ENCODE measurements around the gene CALB2.

The CALB2 gene

DNA sequence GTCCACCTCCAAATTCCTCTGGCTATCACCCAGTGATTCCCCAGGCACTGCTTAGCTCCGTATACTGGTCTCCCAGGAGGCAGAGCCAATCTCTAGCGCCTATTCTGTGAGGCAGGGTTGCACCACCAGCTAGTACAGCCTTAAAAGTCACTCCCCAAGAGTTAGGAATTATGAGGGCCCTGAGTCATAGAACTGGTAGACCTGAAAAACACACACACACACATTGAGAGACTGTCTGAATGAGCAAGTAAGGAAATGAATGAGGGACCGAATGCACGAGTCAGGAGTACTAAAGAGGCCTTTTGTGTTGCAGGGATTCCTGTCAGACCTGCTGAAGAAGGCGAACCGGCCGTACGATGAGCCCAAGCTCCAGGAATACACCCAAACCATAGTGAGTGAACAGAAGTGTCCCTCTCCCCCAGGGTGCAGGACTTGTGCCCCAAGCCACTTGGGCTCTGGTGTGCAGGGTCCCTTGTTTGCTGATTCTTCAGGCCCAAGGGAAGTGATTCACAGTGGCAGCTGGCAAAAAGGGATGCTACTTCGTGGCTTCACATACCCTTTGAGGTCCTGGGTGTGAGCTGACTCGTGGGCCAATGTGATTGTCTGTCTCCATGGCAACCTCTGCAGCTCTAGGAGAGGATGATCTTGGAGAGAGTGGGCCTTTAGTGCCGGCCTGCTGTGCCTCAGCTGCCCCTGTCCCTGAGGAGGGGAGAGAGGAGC, 24.7 kb downstream of the CALB2 start:
- DNase-seq (ENCODE audit: low read depth in 1 of 2, low spot score in 1 of 2): peak in 1 of 2 experiments; percentile 55
- in situ Hi-C loops (cut with HindIII; ENCODE audit: low pct_unique_long_range_greater_than_20kb, low sequenced_read_pairs): no loop called here
- TF ChIP-seq JUND (IDR thresholded peaks at IDR 0.05; ENCODE audit: low read depth): no peak

DNA sequence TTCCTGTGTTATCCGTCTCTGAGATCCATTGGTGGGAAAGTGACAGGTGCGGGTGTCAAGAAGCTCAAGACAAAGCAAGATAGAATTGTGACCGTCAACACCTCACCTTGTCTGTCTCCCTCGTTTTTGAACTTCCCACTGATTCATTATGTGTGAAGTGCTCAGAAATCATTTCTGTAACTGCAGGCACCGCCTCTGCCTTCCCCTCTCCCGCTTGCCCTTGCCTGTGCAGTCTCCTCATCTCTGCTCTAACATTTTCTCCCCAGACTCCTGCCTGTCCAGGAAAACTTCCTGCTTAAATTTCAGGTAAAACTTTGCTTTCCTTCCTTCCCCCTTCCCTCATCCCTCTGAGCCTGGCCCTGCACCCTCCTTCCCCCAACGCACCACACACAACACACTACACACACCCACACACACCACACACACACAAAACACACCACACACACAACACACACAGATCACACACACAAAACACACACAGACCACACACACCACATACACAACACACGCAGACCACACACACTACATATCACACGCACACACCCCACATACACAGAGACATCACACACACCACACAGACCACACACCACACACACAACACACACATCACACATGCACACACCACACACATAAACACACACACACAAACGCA, 25.7 kb downstream of the CALB2 start:
- in situ Hi-C loops (cut with HindIII; ENCODE audit: low pct_unique_long_range_greater_than_20kb, low sequenced_read_pairs): no loop called here
- TF ChIP-seq JUND (IDR thresholded peaks at IDR 0.05; ENCODE audit: low read depth): no peak

DNA sequence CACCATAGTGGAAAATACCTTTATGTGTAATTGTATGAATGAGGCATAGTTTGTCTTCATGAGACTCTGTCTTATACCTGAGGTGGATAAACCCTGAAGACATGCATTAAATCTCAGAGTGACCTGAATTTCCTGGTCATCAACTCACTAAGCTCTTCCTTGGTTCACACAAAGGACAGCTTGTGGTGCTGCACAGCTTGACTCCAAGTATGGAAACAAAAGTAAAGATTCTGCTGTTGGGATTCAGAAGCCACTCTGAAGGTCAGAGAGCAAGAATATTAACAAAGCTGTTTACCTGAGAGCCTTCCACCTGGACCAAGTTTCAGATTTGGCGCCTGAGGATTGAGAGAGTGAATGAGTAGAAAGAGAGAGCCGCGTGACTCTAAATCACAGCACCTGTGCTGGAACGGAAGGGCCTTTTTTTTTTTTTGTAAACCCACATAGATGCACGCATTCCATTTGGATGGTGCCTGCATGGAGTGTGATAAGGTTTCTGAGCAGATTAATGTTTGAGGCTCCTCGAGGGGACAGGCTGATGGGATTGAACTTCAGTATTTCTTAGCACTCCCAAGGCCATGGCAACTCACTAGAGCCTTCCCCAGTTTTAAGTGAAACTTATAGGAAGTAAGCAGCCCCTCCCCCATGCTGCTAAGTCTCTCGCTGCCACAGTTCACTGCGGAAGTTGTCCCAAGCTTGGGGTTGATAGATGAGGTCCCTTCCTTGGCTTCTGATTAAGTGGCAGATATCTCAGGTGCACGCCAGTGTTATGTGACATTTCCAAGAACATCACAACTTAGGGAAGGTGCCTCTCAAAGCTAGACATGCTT, 28.7 kb downstream of the CALB2 start:
- DNase-seq (ENCODE audit: low read depth in 1 of 2, low spot score in 1 of 2): no peak
- no peak for TF ChIP-seq JUND (IDR thresholded peaks at IDR 0.05; ENCODE audit: low read depth)
- in situ Hi-C loops (cut with HindIII; ENCODE audit: low pct_unique_long_range_greater_than_20kb, low sequenced_read_pairs): no loop called here

More for the DNA sequence above, 25.7 kb downstream of the CALB2 start:
- peak in 1 of 2 experiments; percentile 13 for DNase-seq (ENCODE audit: low read depth in 1 of 2, low spot score in 1 of 2)

DNA sequence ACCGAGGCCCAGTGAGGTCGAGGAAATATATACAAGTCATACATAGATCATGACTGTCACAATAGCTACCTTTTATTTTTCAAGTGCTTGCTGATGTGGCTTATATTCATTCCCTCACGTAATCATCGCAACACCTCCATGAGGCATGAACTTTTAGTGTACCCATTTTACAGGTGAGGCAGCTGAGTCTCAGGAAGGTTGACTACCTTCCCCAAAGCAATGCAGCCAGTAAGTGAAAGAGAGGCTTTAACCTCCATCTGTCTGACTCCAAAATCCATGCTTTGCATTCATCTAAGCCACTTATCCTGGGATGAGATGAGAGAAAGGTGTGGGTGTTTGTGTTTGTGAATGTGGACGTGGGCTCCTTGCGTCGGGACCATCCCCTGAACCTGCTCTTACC, 30.8 kb downstream of the CALB2 start:
- TF ChIP-seq JUND (IDR thresholded peaks at IDR 0.05; ENCODE audit: low read depth): no peak
- no peak for DNase-seq (ENCODE audit: low read depth in 1 of 2, low spot score in 1 of 2)
- in situ Hi-C loops (cut with HindIII; ENCODE audit: low pct_unique_long_range_greater_than_20kb, low sequenced_read_pairs): no loop called here

DNA sequence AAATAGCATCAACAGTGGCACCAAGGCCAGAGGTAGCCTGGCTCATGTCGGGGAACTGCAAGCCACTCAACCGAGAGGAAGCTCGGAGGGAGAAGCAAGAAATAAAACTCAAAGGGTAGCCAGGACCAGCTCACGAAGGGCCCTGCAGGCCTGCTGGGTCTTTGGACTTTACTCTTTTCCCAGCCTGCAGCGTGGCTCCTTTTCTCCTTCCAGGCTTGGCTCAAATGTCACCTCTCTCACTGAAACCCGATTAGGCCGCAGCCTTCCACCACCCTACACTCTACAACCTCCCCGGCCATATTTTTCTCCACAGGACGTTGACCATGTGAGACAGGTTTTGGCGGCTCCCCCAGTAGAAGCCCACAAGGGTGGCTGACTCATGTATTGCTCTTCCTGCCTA, 38.1 kb downstream of the CALB2 start:
- no peak for TF ChIP-seq JUND (IDR thresholded peaks at IDR 0.05; ENCODE audit: low read depth)
- in situ Hi-C loops (cut with HindIII; ENCODE audit: low pct_unique_long_range_greater_than_20kb, low sequenced_read_pairs): no loop called here

DNA sequence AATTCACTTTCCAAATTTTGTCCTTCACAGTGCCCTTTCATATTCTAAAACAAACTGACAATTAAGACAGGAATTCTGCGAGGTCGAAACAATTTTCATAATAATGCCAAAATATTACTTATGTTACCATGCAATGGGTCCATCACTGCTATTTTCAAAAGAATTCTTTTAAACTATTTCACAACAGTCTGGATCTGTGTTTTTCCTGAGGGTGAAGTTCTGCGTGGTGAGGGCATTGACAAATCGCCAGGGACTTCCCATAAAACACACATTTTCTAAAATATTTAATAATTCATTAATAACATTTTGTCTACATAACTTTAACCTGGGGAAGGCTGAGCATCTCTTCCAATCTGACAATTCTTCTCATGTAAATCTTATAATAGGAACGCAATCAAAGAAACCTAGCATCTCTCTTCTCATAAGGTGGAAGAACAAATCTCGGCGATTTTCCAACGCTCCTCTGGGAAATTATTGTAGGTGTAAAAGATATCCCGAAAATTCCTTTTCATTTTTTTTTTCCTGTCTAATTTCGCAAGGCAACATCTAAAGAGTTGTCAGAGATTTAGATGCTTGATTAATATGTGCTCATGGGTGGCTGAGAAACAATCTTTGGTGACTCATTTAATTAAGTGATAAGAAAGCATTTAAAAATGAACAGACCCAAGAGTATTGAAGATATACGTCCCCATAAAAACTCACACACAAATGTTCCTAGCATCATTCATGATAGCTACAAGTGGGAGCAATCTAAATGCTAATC, 41.5 kb downstream of the CALB2 start:
- in situ Hi-C loops (cut with HindIII; ENCODE audit: low pct_unique_long_range_greater_than_20kb, low sequenced_read_pairs): no loop called here
- DNase-seq (ENCODE audit: low read depth in 1 of 2, low spot score in 1 of 2): no peak
- TF ChIP-seq JUND (IDR thresholded peaks at IDR 0.05; ENCODE audit: low read depth): no peak

More for the DNA sequence above, 38.1 kb downstream of the CALB2 start:
- no peak for DNase-seq (ENCODE audit: low read depth in 1 of 2, low spot score in 1 of 2)

DNA sequence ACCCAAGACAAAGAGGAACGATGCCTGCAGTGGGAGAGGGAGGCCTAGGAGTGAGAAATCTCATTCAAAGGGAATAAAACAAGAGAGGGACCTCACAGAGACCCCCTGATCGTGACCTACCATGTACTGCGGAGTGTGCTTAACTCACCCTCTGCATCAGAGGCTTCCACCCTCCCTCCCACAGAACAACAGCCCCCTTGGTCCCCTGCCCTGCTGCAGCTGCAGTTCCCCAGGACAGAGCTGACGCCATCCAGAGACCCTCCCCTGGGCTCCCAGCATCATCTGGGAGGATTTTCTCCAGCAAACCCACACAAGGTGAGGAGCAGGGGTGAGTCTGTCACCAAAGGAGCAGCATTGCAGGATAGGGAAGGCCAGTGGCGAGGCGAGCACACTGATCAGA, 43.5 kb downstream of the CALB2 start:
- no peak for TF ChIP-seq JUND (IDR thresholded peaks at IDR 0.05; ENCODE audit: low read depth)
- DNase-seq (ENCODE audit: low read depth in 1 of 2, low spot score in 1 of 2): no peak
- in situ Hi-C loops (cut with HindIII; ENCODE audit: low pct_unique_long_range_greater_than_20kb, low sequenced_read_pairs): no loop called here

DNA sequence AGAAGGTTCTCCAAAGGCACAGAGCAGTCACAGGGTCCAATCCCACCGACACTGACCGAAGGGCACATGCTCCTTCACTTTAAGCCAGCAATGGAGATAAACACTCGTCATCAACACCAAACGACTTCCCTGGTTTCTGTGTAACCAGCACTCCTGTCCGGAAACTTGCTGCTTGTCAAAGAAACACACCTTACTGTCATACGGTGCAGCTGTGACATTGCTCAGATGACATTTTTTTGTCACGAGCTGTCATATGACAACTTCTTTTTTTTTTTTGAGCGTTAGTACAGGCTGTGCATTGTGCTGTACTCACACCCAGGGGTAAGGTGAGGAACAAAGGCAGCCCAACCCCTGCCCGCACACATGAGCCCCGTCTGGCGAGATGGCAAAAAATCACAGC, 44.2 kb downstream of the CALB2 start:
- DNase-seq (ENCODE audit: low read depth in 1 of 2, low spot score in 1 of 2): no peak
- TF ChIP-seq JUND (IDR thresholded peaks at IDR 0.05; ENCODE audit: low read depth): no peak
- in situ Hi-C loops (cut with HindIII; ENCODE audit: low pct_unique_long_range_greater_than_20kb, low sequenced_read_pairs): no loop called here

DNA sequence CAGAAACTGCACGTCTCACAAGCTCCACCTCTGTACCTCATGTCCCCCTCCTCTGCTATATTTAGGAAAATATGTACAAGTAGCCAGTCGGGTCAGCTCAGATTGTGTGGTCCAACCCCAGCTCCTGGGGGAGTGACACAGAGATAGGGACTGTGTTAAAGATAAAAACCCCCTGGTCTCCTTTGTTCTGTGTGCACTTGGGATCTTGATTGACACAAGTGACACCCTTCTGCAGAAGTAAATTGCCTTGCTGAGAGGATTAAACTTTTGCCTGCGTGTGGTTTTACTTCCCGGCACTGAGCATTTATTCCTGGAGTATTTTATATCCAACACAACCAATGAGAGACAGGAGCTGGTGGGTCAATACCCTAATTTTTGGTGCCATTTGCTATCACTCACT, 45.8 kb downstream of the CALB2 start:
- TF ChIP-seq JUND (IDR thresholded peaks at IDR 0.05; ENCODE audit: low read depth): no peak
- DNase-seq (ENCODE audit: low read depth in 1 of 2, low spot score in 1 of 2): no peak
- in situ Hi-C loops (cut with HindIII; ENCODE audit: low pct_unique_long_range_greater_than_20kb, low sequenced_read_pairs): no loop called here

DNA sequence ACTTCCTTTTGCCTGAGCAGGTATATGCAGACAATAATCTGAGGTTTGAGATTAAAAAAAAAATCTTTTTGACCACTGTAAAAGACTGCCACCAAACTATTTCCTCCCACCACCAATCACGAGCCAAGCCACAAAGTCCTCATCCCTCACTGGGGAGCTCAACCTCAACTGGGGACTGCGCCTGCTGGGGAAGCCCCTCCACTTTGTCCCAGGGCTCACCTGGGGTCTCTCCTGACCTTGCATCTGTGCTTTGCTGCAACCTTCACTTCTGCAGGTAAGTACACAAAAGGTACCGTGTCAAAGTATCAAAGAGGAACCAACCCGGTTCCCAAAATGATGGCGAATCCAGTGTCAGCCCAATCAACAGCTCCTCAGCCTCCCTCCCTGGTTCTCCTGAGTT, 47.8 kb downstream of the CALB2 start:
- TF ChIP-seq JUND (IDR thresholded peaks at IDR 0.05; ENCODE audit: low read depth): no peak
- in situ Hi-C loops (cut with HindIII; ENCODE audit: low pct_unique_long_range_greater_than_20kb, low sequenced_read_pairs): no loop called here
- DNase-seq (ENCODE audit: low read depth in 1 of 2, low spot score in 1 of 2): no peak

DNA sequence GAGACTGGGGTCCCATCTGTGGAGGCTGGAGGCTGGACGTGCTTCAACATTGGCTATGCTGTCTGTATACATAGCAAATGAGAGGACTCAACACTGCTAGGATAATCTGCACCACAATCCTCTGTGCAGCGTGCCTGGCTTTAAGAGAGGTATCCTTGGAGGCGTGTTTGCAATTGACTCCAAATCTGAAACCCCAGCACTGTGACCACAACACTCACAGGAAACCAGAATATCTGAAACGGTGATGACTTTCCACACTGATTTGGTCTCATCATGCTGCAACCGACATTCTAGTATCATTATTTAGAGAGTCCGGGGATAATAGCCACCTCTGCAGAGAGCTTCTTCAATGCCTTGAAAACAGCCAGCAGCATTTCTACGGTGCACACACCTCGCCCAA, 48.2 kb downstream of the CALB2 start:
- in situ Hi-C loops (cut with HindIII; ENCODE audit: low pct_unique_long_range_greater_than_20kb, low sequenced_read_pairs): no loop called here
- TF ChIP-seq JUND (IDR thresholded peaks at IDR 0.05; ENCODE audit: low read depth): no peak
- no peak for DNase-seq (ENCODE audit: low read depth in 1 of 2, low spot score in 1 of 2)

DNA sequence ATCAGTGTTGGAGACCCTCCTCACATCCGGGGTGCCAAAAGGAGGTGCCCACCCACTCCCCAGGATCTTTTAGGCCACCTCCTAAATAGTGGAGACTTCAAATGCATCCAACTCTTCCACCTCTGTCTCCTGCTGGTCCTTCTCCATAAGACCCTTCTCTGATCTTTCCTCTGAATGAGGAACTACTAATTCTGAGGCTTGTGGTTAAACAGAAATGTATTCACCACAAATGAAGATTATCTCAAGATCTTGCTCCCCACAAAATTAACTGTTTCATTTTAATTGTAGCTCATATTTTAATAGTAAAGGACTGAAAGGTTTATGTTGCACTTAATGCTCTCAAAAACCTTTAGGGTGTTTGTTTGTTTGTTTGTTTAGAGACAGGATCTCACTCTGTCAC, 49.2 kb downstream of the CALB2 start:
- no peak for TF ChIP-seq JUND (IDR thresholded peaks at IDR 0.05; ENCODE audit: low read depth)
- no peak for DNase-seq (ENCODE audit: low read depth in 1 of 2, low spot score in 1 of 2)
- in situ Hi-C loops (cut with HindIII; ENCODE audit: low pct_unique_long_range_greater_than_20kb, low sequenced_read_pairs): no loop called here

Data from T47D (cell line).